Subcutaneous abdominal adipose tissue (tissue), 5 donors: ENCODE data around the gene ITGB3.

ENCODE experiments used
- H3K27ac ChIP-seq: one replicate; pipeline ENCODE4 v1.7.0; 2013; ENCODE audit warnings: low read depth, mild to moderate bottlenecking, inconsistent platforms, low read length, moderate library complexity
- H3K27me3 ChIP-seq, 5 donors: one replicate each; pipeline ENCODE4 v1.7.0; 2013; ENCODE audit warnings: low read length in 5 of 5, inconsistent platforms in 1 of 5; ENCODE audit not compliant: control insufficient read depth in 5 of 5, insufficient read depth in 4 of 5
- H3K36me3 ChIP-seq, 5 donors: one replicate each; pipeline ENCODE4 v1.7.0; 2013; ENCODE audit warnings: low read length in 5 of 5; ENCODE audit not compliant: control insufficient read depth in 5 of 5, insufficient read depth in 5 of 5
- H3K4me1 ChIP-seq, 5 donors: one replicate each; pipeline ENCODE4 v1.7.0; 2013; ENCODE audit warnings: low read length in 5 of 5, mild to moderate bottlenecking in 3 of 5, moderate library complexity in 1 of 5; ENCODE audit not compliant: control insufficient read depth in 5 of 5, insufficient read depth in 5 of 5
- H3K4me3 ChIP-seq, 5 donors: one replicate each; pipeline ENCODE4 v1.7.0; 2013; ENCODE audit warnings: low read length in 5 of 5, low read depth in 1 of 5
- H3K9ac ChIP-seq, 5 donors: one replicate each; pipeline ENCODE4 v1.7.0; 2013; ENCODE audit warnings: low read length in 5 of 5, mild to moderate bottlenecking in 4 of 5, moderate library complexity in 3 of 5
- H3K9me3 ChIP-seq, 5 donors: one replicate each; pipeline ENCODE4 v1.7.0; 2013; ENCODE audit warnings: low read length in 5 of 5; ENCODE audit not compliant: control insufficient read depth in 5 of 5
- donor health status: healthy.
- donor health status: healthy.
- donor health status: healthy.
- donor health status: healthy.
- donor health status: healthy.

Gene ITGB3

DNA sequence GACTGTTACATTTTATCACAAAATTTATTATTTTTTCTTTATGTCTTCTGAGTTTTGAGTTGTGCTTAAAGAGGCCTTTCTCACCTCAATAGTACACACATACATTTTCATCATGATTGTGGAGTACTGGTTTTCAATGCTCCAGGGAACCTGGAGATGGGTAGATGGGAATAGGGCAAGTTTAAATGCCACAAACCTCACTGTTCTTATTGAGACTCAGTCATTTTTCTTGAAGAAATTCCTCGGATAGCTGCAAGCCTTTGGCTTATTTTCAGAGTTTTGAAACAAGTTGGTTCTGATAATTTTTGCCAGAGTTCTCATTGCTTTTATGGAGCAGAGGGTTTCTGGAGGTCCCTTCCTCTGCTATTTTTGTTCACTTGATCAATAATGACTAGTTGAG lies 105.0 kb downstream of the ITGB3 start:
- H3K27ac ChIP-seq, result no peak overlapping the region
- H3K4me1 ChIP-seq, result no peaks in the 10 kb centered on the region
- H3K36me3 ChIP-seq, result peaks cover 0 to 2% (median 0%) of the 10 kb centered on the region in 5 donors
- no peak overlapping the region for H3K9ac ChIP-seq
- H3K9me3 ChIP-seq, result no peaks in the 10 kb centered on the region
- no peaks in the 10 kb centered on the region for H3K27me3 ChIP-seq
- H3K4me3 ChIP-seq, result no peak overlapping the region
